HepG2 (cell line): ENCODE data around the gene HBS1L. TPM values are rescaled to one million over a fixed set of nuclear protein-coding genes. Genes with fewer than 3 reads are reported as not detected.

Experiments used
- BCL6 ChIP-seq: IDR thresholded peaks from 2 replicates; pipeline ENCODE4 v1.6.1; 2016; ENCODE audit warnings: missing genetic modification reagents, missing compliant biosample characterization
- EP300 ChIP-seq, 3 experiments: sonication (generic) in 1 of 3; formaldehyde crosslinking in 1 of 3; IDR thresholded peaks; 2 replicates each; pipeline versions ENCODE4 v1.5.1 to v1.6.1; 2011 to 2020; ENCODE audit warnings: low read depth in 2 of 3, low read length in 2 of 3, borderline replicate concordance in 1 of 3, improper control_type of control experiment in 1 of 3, mild to moderate bottlenecking in 1 of 3, missing genetic modification reagents in 1 of 3, moderate library complexity in 1 of 3
- FOSL1 ChIP-seq: sonication (generic); formaldehyde crosslinking; IDR thresholded peaks from 2 replicates; pipeline ENCODE4 v1.9.0; 2021; ENCODE audit warnings: missing genetic modification reagents, borderline replicate concordance
- GLI4 ChIP-seq: sonication (generic); formaldehyde crosslinking; IDR thresholded peaks from 2 replicates; pipeline ENCODE4 v1.5.1; 2020; ENCODE audit warnings: missing genetic modification reagents, mild to moderate bottlenecking, moderate library complexity, borderline replicate concordance
- HNRNPLL ChIP-seq: fragments of 200-400 bp; formaldehyde crosslinking; IDR thresholded peaks from 2 replicates; pipeline ENCODE4 v1.6.1; 2017; ENCODE audit warnings: mild to moderate bottlenecking, low read depth, low read length; ENCODE audit not compliant: poor library complexity, severe bottlenecking
- NKX3-1 ChIP-seq: sonication (generic); formaldehyde crosslinking; IDR thresholded peaks from 2 replicates; pipeline ENCODE4 v1.5.0; 2020; ENCODE audit warnings: missing genetic modification reagents
- NPAS2 ChIP-seq: sonication (generic); formaldehyde crosslinking; IDR thresholded peaks from 2 replicates; pipeline ENCODE4 v1.8.0; 2022; ENCODE audit warnings: mild to moderate bottlenecking, missing genetic modification reagents, borderline replicate concordance
- PCBP1 ChIP-seq: fragments of 200-400 bp; formaldehyde crosslinking; IDR thresholded peaks from 2 replicates; pipeline ENCODE4 v1.6.1; 2017; ENCODE audit warnings: mild to moderate bottlenecking, low read depth, low read length, borderline replicate concordance
- PHB2 ChIP-seq: fragments of 450-650 bp; IDR thresholded peaks from 2 replicates; pipeline ENCODE4 v1.6.1; 2018; ENCODE audit not compliant: partially characterized antibody
- REXO4 ChIP-seq: sonication (generic); formaldehyde crosslinking; IDR thresholded peaks from 2 replicates; pipeline ENCODE4 v1.8.0; 2022; ENCODE audit warnings: missing genetic modification reagents, mild to moderate bottlenecking, borderline replicate concordance
- SP5 ChIP-seq: IDR thresholded peaks from 2 replicates; pipeline ENCODE4 v1.6.1; 2016; ENCODE audit warnings: low read depth, borderline replicate concordance
- ZBTB21 ChIP-seq: sonication (generic); formaldehyde crosslinking; IDR thresholded peaks from 2 replicates; pipeline ENCODE4 v1.4.0; 2020; ENCODE audit warnings: missing genetic modification reagents
- ZMYM2 ChIP-seq: sonication (generic); formaldehyde crosslinking; IDR thresholded peaks from 2 replicates; pipeline ENCODE4 v1.8.0; 2022; ENCODE audit warnings: mild to moderate bottlenecking, missing genetic modification reagents
- ZNF337 ChIP-seq: sonication (generic); formaldehyde crosslinking; IDR thresholded peaks from 2 replicates; pipeline ENCODE4 v1.5.1; 2020; ENCODE audit warnings: missing genetic modification reagents, low read depth, mild to moderate bottlenecking, borderline replicate concordance
- ZNF546 ChIP-seq: sonication (generic); formaldehyde crosslinking; conservative IDR thresholded peaks from 2 replicates; pipeline ENCODE4 v1.8.1; 2023; ENCODE audit warnings: mild to moderate bottlenecking, missing genetic modification reagents
- ZNF709 ChIP-seq: sonication (generic); formaldehyde crosslinking; IDR thresholded peaks from 2 replicates; pipeline ENCODE4 v1.5.0; 2020; ENCODE audit warnings: mild to moderate bottlenecking, missing genetic modification reagents
- ZNF775 ChIP-seq: sonication (generic); formaldehyde crosslinking; IDR thresholded peaks from 2 replicates; pipeline ENCODE4 v1.4.0; 2020; ENCODE audit warnings: missing genetic modification reagents, mild to moderate bottlenecking, moderate library complexity, borderline replicate concordance
- polyA plus RNA-seq, 8 experiments: library from polyadenylated mRNA; depleted of rRNA in 3 of 8; stranded (reverse) in 7 of 8; unstranded in 1 of 8; fragments of >200 nt; fragmentation: Illumina TruSeq in 4 of 8; extraction: Trizol in 4 of 8; gene quantifications; 2 replicates each; pipeline versions ENCODE4 v1.2.1 to v1.2.3, GENCODE V29; 2011 to 2016; ENCODE audit warnings: low read depth in 4 of 8, missing spikeins in 1 of 8, mixed read lengths in 1 of 8; ENCODE audit not compliant: insufficient read depth in 1 of 8
- total RNA-seq, 5 experiments: library from RNA; depleted of rRNA; stranded (reverse); fragments of >200 nt; fragmentation: Illumina TruSeq; extraction: Trizol; gene quantifications; 2 replicates each; pipeline ENCODE4 v1.2.3, GENCODE V29; 2016; ENCODE audit warnings: low read depth in 1 of 5
- TF ChIP-seq, protein P1 (sequence below): sonication (generic); formaldehyde crosslinking; IDR thresholded peaks from 2 replicates; pipeline ENCODE4 v1.8.0; 2022; ENCODE audit warnings: mild to moderate bottlenecking, missing genetic modification reagents, borderline replicate concordance
- TF ChIP-seq, protein P2 (sequence below): IDR thresholded peaks from 2 replicates; pipeline ENCODE4 v1.6.1; 2016; ENCODE audit warnings: missing genetic modification reagents, missing compliant biosample characterization
- TF ChIP-seq, protein P3 (sequence below): sonication (generic); formaldehyde crosslinking; IDR thresholded peaks from 2 replicates; pipeline ENCODE4 v1.8.0; 2022; ENCODE audit warnings: mild to moderate bottlenecking, missing genetic modification reagents; ENCODE audit not compliant: insufficient replicate concordance
- TF ChIP-seq, protein P4 (sequence below): sonication (generic); IDR thresholded peaks from 2 replicates; pipeline ENCODE4 v1.6.1; 2016; ENCODE audit warnings: low read depth, borderline replicate concordance
- TF ChIP-seq, protein P5 (sequence below): IDR thresholded peaks from 2 replicates; pipeline ENCODE4 v1.6.1; 2018; ENCODE audit warnings: missing genetic modification reagents

The HBS1L gene
- total and polyA plus RNA-seq, 2 of the 13 experiments (the other 11 are each of a cell fraction or from before 2014, with no cell fraction given): 44.1 to 138 TPM

DNA sequence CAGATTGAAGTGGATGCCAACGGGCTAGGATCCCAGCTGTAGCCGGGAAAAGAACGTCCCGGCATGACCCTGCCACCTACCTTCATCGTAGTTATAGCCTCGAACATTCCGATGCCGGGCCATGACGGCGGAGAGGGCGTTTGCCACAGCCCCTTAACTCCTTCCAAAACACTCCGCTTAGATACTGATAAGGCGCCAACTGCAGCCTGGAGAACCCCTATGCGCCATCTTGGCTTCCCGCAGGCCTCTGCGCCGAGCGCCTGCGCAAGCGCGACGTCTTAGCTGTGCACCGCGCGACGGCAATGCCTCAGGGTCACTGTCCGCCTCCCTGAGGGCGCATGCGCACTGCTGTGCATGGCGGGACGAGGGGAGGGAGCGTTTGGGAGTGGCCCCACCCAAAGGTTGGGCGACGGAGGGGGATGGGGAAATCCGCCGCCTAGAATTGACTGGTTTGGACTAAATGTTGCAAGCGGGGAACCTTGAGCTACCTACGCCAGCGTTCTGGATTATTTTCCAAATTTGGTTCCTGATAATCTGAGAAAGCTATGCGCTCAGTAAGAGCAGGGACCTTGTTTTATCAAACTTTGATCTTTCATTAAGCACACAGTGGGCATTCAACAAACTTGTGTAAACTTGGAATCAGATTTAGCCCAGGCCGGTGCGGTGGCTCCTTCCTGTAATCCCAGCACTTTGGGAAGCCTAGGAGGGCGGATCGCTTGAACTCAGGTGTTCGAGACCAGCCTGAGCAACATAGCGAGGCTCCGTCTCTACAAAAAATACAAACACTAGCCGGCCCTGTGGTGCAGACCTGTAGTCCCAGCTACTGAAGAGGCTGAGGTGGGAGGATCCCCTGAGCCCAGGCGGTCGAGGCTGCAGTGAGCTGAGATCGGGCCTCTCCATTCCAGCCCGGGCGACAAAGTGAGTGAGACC lies at the start of gene HBS1L (continued):
- TF ChIP-seq ZNF775 (0 out of 2 replicates have a peak, but pooled peaks have one; percentile 43), NKX3-1 (CRISPR knock-in tag) (peak; percentile 81; the same call in 1 of the 2 replicates), PHB2 (no peak), ZNF546 (CRISPR knock-in tag) (no peak; the same call in 1 of the 2 replicates), REXO4 (CRISPR knock-in tag) (no peak), FOSL1 (CRISPR knock-in tag) (no peak), EP300 (IDR thresholded peaks at IDR 0.05; ENCODE audit: low read depth in 2 of 2, low read length in 2 of 2) (peak in 1 of 2 experiments; percentile 45; a peak in 2 of 4 replicates), EP300 (CRISPR knock-in tag; IDR thresholded peaks at IDR 0.05; ENCODE audit: borderline replicate concordance) (no peak; the same call in 1 of the 2 replicates), GLI4 (CRISPR knock-in tag) (peak; percentile 87; the same call in 1 of the 2 replicates), SP5 (CRISPR knock-in tag) (peak; percentile 79), BCL6 (CRISPR knock-in tag) (peak; percentile 47; the same call in 1 of the 2 replicates), ZNF709 (peak; percentile 82; the same call in 1 of the 2 replicates), HNRNPLL (peak; percentile 83), PCBP1 (0 out of 2 replicates have a peak, but pooled peaks have one; percentile 59), ZBTB21 (no peak), ZMYM2 (CRISPR knock-in tag) (peak; percentile 94), ZNF337 (CRISPR knock-in tag) (no peak), NPAS2 (CRISPR knock-in tag) (no peak)
- TF ChIP-seq, protein P1, sequence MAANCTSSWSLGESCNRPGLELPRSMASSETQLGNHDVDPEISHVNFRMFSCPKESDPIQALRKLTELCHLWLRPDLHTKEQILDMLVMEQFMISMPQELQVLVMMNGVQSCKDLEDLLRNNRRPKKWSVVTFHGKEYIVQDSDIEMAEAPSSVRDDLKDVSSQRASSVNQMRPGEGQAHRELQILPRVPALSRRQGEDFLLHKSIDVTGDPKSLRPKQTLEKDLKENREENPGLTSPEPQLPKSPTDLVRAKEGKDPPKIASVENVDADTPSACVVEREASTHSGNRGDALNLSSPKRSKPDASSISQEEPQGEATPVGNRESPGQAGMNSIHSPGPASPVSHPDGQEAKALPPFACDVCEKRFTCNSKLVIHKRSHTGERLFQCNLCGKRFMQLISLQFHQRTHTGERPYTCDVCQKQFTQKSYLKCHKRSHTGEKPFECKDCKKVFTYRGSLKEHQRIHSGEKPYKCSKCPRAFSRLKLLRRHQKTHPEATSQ (CRISPR knock-in tag): peak; percentile 22; the same call in 1 of the 2 replicates
- TF ChIP-seq, protein P2, sequence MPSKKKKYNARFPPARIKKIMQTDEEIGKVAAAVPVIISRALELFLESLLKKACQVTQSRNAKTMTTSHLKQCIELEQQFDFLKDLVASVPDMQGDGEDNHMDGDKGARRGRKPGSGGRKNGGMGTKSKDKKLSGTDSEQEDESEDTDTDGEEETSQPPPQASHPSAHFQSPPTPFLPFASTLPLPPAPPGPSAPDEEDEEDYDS: peak; percentile 94
- TF ChIP-seq, protein P3, sequence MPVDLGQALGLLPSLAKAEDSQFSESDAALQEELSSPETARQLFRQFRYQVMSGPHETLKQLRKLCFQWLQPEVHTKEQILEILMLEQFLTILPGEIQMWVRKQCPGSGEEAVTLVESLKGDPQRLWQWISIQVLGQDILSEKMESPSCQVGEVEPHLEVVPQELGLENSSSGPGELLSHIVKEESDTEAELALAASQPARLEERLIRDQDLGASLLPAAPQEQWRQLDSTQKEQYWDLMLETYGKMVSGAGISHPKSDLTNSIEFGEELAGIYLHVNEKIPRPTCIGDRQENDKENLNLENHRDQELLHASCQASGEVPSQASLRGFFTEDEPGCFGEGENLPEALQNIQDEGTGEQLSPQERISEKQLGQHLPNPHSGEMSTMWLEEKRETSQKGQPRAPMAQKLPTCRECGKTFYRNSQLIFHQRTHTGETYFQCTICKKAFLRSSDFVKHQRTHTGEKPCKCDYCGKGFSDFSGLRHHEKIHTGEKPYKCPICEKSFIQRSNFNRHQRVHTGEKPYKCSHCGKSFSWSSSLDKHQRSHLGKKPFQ: peak; percentile 78
- TF ChIP-seq, protein P4, sequence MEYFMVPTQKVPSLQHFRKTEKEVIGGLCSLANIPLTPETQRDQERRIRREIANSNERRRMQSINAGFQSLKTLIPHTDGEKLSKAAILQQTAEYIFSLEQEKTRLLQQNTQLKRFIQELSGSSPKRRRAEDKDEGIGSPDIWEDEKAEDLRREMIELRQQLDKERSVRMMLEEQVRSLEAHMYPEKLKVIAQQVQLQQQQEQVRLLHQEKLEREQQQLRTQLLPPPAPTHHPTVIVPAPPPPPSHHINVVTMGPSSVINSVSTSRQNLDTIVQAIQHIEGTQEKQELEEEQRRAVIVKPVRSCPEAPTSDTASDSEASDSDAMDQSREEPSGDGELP: peak; percentile 44; the same call in 1 of the 2 replicates
- TF ChIP-seq, protein P5, sequence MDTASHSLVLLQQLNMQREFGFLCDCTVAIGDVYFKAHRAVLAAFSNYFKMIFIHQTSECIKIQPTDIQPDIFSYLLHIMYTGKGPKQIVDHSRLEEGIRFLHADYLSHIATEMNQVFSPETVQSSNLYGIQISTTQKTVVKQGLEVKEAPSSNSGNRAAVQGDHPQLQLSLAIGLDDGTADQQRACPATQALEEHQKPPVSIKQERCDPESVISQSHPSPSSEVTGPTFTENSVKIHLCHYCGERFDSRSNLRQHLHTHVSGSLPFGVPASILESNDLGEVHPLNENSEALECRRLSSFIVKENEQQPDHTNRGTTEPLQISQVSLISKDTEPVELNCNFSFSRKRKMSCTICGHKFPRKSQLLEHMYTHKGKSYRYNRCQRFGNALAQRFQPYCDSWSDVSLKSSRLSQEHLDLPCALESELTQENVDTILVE (CRISPR knock-in tag): no peak; the same call in 1 of the 2 replicates
